Measurements from ENCODE around the gene SURF4.
A peak's percentile ranks its signal among the peaks of the same experiment; 100 is the strongest.

The SURF4 gene

GRCh38 chr9:133349965-133350616 lies 25.8 kb downstream of the SURF4 start:
- peak; percentile 28; the same call in 1 of the 2 replicates for TF ChIP-seq POLR2AphosphoS5 (IDR thresholded peaks at IDR 0.05; ENCODE audit: low read depth)
- no peak for TF ChIP-seq REST (IDR thresholded peaks at IDR 0.05; ENCODE audit: insufficient replicate concordance, low read depth)
- Histone ChIP-seq H3K27me3 (ENCODE audit: insufficient read depth, poor library complexity, severe bottlenecking) (no peaks in the 10 kb centered on the region), H3K27ac (replicated peaks) (peak overlapping the region; percentile 96), H3K4me3 (replicated peaks; ENCODE audit: insufficient read depth, low read length) (no peak overlapping the region)
- no peak for DNase-seq (ENCODE audit: low read depth in 1 of 2, low spot score in 1 of 2)

GRCh38 chr9:133348718-133349573 lies 26.9 kb downstream of the SURF4 start:
- TF ChIP-seq POLR2AphosphoS5 (IDR thresholded peaks at IDR 0.05; ENCODE audit: low read depth) (no peak), GABPA (IDR thresholded peaks at IDR 0.05; ENCODE audit: low read depth) (no peak), CTCF (IDR thresholded peaks at IDR 0.05; ENCODE audit: insufficient read depth, low read length) (no peak), REST (IDR thresholded peaks at IDR 0.05; ENCODE audit: insufficient replicate concordance, low read depth) (no peak), SPI1 (IDR thresholded peaks at IDR 0.05; ENCODE audit: borderline replicate concordance, low read depth) (no peak)
- Histone ChIP-seq H3K27ac (replicated peaks) (peak overlapping the region; percentile 96), H3K4me3 (replicated peaks; ENCODE audit: insufficient read depth, low read length) (peak overlapping the region; percentile 81), H3K27me3 (ENCODE audit: insufficient read depth, poor library complexity, severe bottlenecking) (no peaks in the 10 kb centered on the region)
- no peak for DNase-seq (ENCODE audit: low read depth in 1 of 2, low spot score in 1 of 2)

- DNase-seq (ENCODE audit: low read depth in 1 of 2, low spot score in 1 of 2): peak; percentile 92 to 95
- H3K27me3 ChIP-seq (ENCODE audit: insufficient read depth, poor library complexity, severe bottlenecking): no peaks in the 10 kb centered on the region
- peak within 1 kb of the TSS; percentile 96 for H3K27ac ChIP-seq (replicated peaks)
- TF ChIP-seq SPI1 (IDR thresholded peaks at IDR 0.05; ENCODE audit: borderline replicate concordance, low read depth) (no peak; the same call in 1 of the 2 replicates), GABPA (IDR thresholded peaks at IDR 0.05; ENCODE audit: low read depth) (no peak), REST (IDR thresholded peaks at IDR 0.05; ENCODE audit: insufficient replicate concordance, low read depth) (peak; percentile 86), POLR2AphosphoS5 (IDR thresholded peaks at IDR 0.05; ENCODE audit: low read depth) (peak; percentile 99), CTCF (IDR thresholded peaks at IDR 0.05; ENCODE audit: insufficient read depth, low read length) (no peak)
- peak within 1 kb of the TSS; percentile 81 for H3K4me3 ChIP-seq (replicated peaks; ENCODE audit: insufficient read depth, low read length)
Measured at GRCh38 chr9:133347985-133348717, 27.7 kb downstream of the SURF4 start, which contains the start of the genes MED22 and RPL7A. Gene MED22 (minus strand): TSS chr9:133348131. CDS start chr9:133346662, 1,469 bp downstream. Gene RPL7A (plus strand): TSS chr9:133348218. CDS start chr9:133348244, 26 bp downstream.

All from HL-60 (cell line).